ENCODE results near the gene ARID5B.

The ARID5B gene

GRCh38 chr10:61906562-61906901 is 5.0 kb downstream of the ARID5B start:
- no peak for DNase-seq

GRCh38 chr10:61907011-61907410 is 5.5 kb downstream of the ARID5B start:
- DNase-seq, result no peak

- DNase-seq, result no peak
Measured at GRCh38 chr10:61907587-61907986, 6.1 kb downstream of the ARID5B start.

GRCh38 chr10:61910226-61910805 is 8.8 kb downstream of the ARID5B start:
- DNase-seq, result peak in 1 of 3 experiments; percentile 16

- DNase-seq, result peak in 1 of 3 experiments; percentile 2
Measured at GRCh38 chr10:61910894-61911293, 9.4 kb downstream of the ARID5B start.

GRCh38 chr10:61911425-61911824 is 9.9 kb downstream of the ARID5B start:
- no peak for DNase-seq

GRCh38 chr10:61912981-61913380 is 11.5 kb downstream of the ARID5B start:
- DNase-seq, result no peak

GRCh38 chr10:61918140-61918539 is 16.6 kb downstream of the ARID5B start:
- no peak for DNase-seq

- no peak for DNase-seq
Measured at GRCh38 chr10:61918989-61919388, 17.5 kb downstream of the ARID5B start.

- no peak for DNase-seq
Measured at GRCh38 chr10:61919646-61920215, 18.2 kb downstream of the ARID5B start.

GRCh38 chr10:61921143-61921542 is 19.6 kb downstream of the ARID5B start:
- DNase-seq, result no peak

GRCh38 chr10:61923210-61923949 is 21.9 kb downstream of the ARID5B start:
- DNase-seq, result no peak

- DNase-seq, result no peak
Measured at GRCh38 chr10:61923950-61924274, 22.4 kb downstream of the ARID5B start.

- DNase-seq, result no peak
Measured at GRCh38 chr10:61929555-61929954, 28.1 kb downstream of the ARID5B start.

- DNase-seq, result no peak
Measured at GRCh38 chr10:61931620-61932332, 30.3 kb downstream of the ARID5B start.

- DNase-seq, result no peak
Measured at GRCh38 chr10:61933859-61934555, 32.5 kb downstream of the ARID5B start.

- no peak for DNase-seq
Measured at GRCh38 chr10:61935077-61935476, 33.6 kb downstream of the ARID5B start.

GRCh38 chr10:61936770-61937169 is 35.3 kb downstream of the ARID5B start:
- DNase-seq, result no peak

- DNase-seq, result no peak
Measured at GRCh38 chr10:61937631-61938351, 36.3 kb downstream of the ARID5B start.

GRCh38 chr10:61939902-61940301 is 38.4 kb downstream of the ARID5B start:
- no peak for DNase-seq

- DNase-seq, result no peak
Measured at GRCh38 chr10:61941202-61941681, 39.7 kb downstream of the ARID5B start.
